IMR-90 (cell line): Measurements from ENCODE around the gene TNFRSF25. TPM values are rescaled to one million over a fixed set of nuclear protein-coding genes. Genes with fewer than 3 reads are reported as not detected.

ENCODE experiments used
- ATAC-seq: fragments of 200-7000 bp; cut with Tn5 transposase; 2 replicates; pipeline ENCODE4 v1.9.1; 2020; ENCODE audit warnings: low read depth, mild to moderate bottlenecking, moderate library complexity
- BruUV-seq: library from RNA; stranded (reverse); fragments of 400-500 nt; replicated peaks from 2 replicates; lab custom pipeline; 2021; lab: Mats Ljungman, UMichigan
- CTCF ChIA-PET: fragments of 300-600 bp; formaldehyde crosslinking; extraction: SDS; loops from one replicate; lab custom pipeline; 2021; ENCODE audit warnings: antibody characterized with exemption; lab: Yijun Ruan, JAX
- POLR2A ChIA-PET: fragments of 300-600 bp; sonication (Branson Sonifier 250); formaldehyde crosslinking; loops from one replicate; lab custom pipeline; 2022; ENCODE audit warnings: antibody characterized with exemption; ENCODE audit not compliant: unreplicated experiment; lab: Charles Lee
- DNase-seq: peaks from one replicate; pipeline ENCODE4 v3.0.0; 2013
- H2AFZ ChIP-seq: replicated peaks from 2 replicates; pipeline ENCODE3; 2013; ENCODE audit warnings: low read length, mild to moderate bottlenecking; ENCODE audit not compliant: poor library complexity
- H2AK5ac ChIP-seq: 2 replicates; pipeline ENCODE4 v1.6.1; 2013; ENCODE audit warnings: low read depth, low read length, inconsistent platforms
- H2AK9ac ChIP-seq: replicated peaks from 2 replicates; pipeline ENCODE3; 2013; ENCODE audit warnings: mild to moderate bottlenecking, low read depth, low read length, moderate library complexity; ENCODE audit not compliant: poor library complexity
- H2BK120ac ChIP-seq: 2 replicates; pipeline ENCODE4 v1.6.1; 2013; ENCODE audit warnings: low read depth, low read length, inconsistent platforms
- H2BK15ac ChIP-seq: 3 replicates; pipeline ENCODE4 v1.6.1; 2013; ENCODE audit warnings: low read depth, low read length, inconsistent platforms
- H2BK20ac ChIP-seq: 2 replicates; pipeline ENCODE4 v1.6.1; 2013; ENCODE audit warnings: low read depth, mild to moderate bottlenecking, inconsistent platforms, low read length, moderate library complexity
- H2BK5ac ChIP-seq: 2 replicates; pipeline ENCODE4 v1.6.1; 2013; ENCODE audit warnings: mild to moderate bottlenecking, low read depth, low read length, inconsistent platforms; ENCODE audit not compliant: poor library complexity, severe bottlenecking
- H3K14ac ChIP-seq: replicated peaks from 2 replicates; pipeline ENCODE4 v1.6.1; 2013; ENCODE audit warnings: low read depth, low read length, inconsistent platforms
- H3K18ac ChIP-seq: 2 replicates; pipeline ENCODE4 v1.6.1; 2013; ENCODE audit warnings: low read depth, low read length, control low read depth
- H3K23ac ChIP-seq: 2 replicates; pipeline ENCODE4 v1.6.1; 2013; ENCODE audit warnings: low read depth, low read length, inconsistent platforms
- H3K27ac ChIP-seq: 2 replicates; pipeline ENCODE4 v1.5.1; 2013; ENCODE audit warnings: mild to moderate bottlenecking, control low read depth, low read length; ENCODE audit not compliant: insufficient read depth
- H3K27me3 ChIP-seq: 2 replicates; pipeline ENCODE4 v1.6.1; 2013; ENCODE audit warnings: low read length; ENCODE audit not compliant: control insufficient read depth, insufficient read depth
- H3K36me3 ChIP-seq: 2 replicates; pipeline ENCODE4 v1.6.1; 2013; ENCODE audit warnings: low read length, mixed read lengths; ENCODE audit not compliant: control insufficient read depth, insufficient read depth
- H3K4ac ChIP-seq: 2 replicates; pipeline ENCODE4 v1.6.1; 2013; ENCODE audit warnings: low read depth, low read length, inconsistent platforms
- H3K4me1 ChIP-seq: 2 replicates; pipeline ENCODE4 v1.6.1; 2013; ENCODE audit warnings: low read length, mixed read lengths; ENCODE audit not compliant: control insufficient read depth, insufficient read depth
- H3K4me2 ChIP-seq: 2 replicates; pipeline ENCODE4 v1.6.1; 2013; ENCODE audit warnings: low read depth, mild to moderate bottlenecking, control low read depth, low read length, moderate library complexity
- H3K4me3 ChIP-seq: 2 replicates; pipeline ENCODE4 v1.5.1; 2013; ENCODE audit warnings: low read depth, mild to moderate bottlenecking, control low read depth, low read length, moderate library complexity; ENCODE audit not compliant: insufficient read depth
- H3K56ac ChIP-seq: 2 replicates; pipeline ENCODE4 v1.6.1; 2013; ENCODE audit warnings: low read length, inconsistent platforms; ENCODE audit not compliant: insufficient read depth; ENCODE audit errors: extremely low read depth
- H3K79me1 ChIP-seq, 2 experiments: 2 replicates each; pipeline ENCODE4 v1.6.1; 2013; ENCODE audit warnings: low read length in 2 of 2, inconsistent platforms in 1 of 2, low read depth in 1 of 2
- H3K9ac ChIP-seq: 2 replicates; pipeline ENCODE4 v1.6.1; 2013; ENCODE audit warnings: low read depth, low read length, control low read depth
- H3K9me1 ChIP-seq: 2 replicates; pipeline ENCODE4 v1.6.1; 2013; ENCODE audit warnings: low read length, inconsistent platforms; ENCODE audit not compliant: insufficient read depth
- H3K9me3 ChIP-seq: 2 replicates; pipeline ENCODE4 v1.6.1; 2013; ENCODE audit warnings: low read length; ENCODE audit not compliant: control insufficient read depth, insufficient read depth
- H4K20me1 ChIP-seq: 2 replicates; pipeline ENCODE4 v1.6.1; 2013; ENCODE audit warnings: low read length, inconsistent platforms; ENCODE audit not compliant: insufficient read depth
- H4K5ac ChIP-seq: 2 replicates; pipeline ENCODE4 v1.6.1; 2013; ENCODE audit warnings: mild to moderate bottlenecking, low read depth, low read length, control low read depth
- H4K8ac ChIP-seq, 2 experiments: 2 replicates each; pipeline ENCODE4 v1.6.1; 2013; ENCODE audit warnings: low read depth in 2 of 2, low read length in 2 of 2, control low read depth in 1 of 2, inconsistent platforms in 1 of 2
- H4K91ac ChIP-seq: 2 replicates; pipeline ENCODE4 v1.6.1; 2013; ENCODE audit warnings: low read depth, low read length, inconsistent platforms; ENCODE audit not compliant: insufficient read depth
- BHLHE40 ChIP-seq: fragments of 150-350 bp; IDR thresholded peaks from 2 replicates; pipeline ENCODE4 v1.6.1; 2016; ENCODE audit warnings: mild to moderate bottlenecking, low read depth, low read length
- FOS ChIP-seq: fragments of 150-350 bp; IDR thresholded peaks from 2 replicates; pipeline ENCODE4 v1.6.1; 2016; ENCODE audit warnings: low read depth, low read length
- MAZ ChIP-seq: IDR thresholded peaks from 2 replicates; pipeline ENCODE4 v1.6.1; 2012; ENCODE audit warnings: low read depth, mild to moderate bottlenecking, low read length, improper control_type of control experiment, moderate library complexity, borderline replicate concordance
- WGBS, 2 experiments: methylation state at CpG; one replicate each; pipeline versions ENCODE4 v1.1.5 to v1.1.7; 2013; ENCODE audit warnings: missing lambda C conversion rate in 2 of 2; ENCODE audit not compliant: insufficient read length in 1 of 2; ENCODE audit errors: extremely low coverage in 2 of 2; 5-methylcytosine and 5-hydroxymethylcytosine counted together
- dilution Hi-C: fragments of 300-500 bp; cut with HindIII; formaldehyde crosslinking; loops from one replicate; pipeline ENCODE4 v1.14.3; 2018; ENCODE audit warnings: low sequenced_read_pairs; ENCODE audit not compliant: unreplicated experiment
- in situ Hi-C: fragments of 300-500 bp; cut with MboI; formaldehyde crosslinking; loops from 3 replicates; pipeline ENCODE4 v1.14.3; 2019; ENCODE audit warnings: low sequenced_read_pairs, inconsistent platforms, mixed read lengths
- intact Hi-C: fragments of 100-400 bp; cut with micrococcal nuclease; formaldehyde crosslinking; loops from 2 replicates; pipeline ENCODE4 v1.10.0; 2022
- polyA plus RNA-seq, 3 experiments: library from polyadenylated mRNA; depleted of rRNA; stranded (reverse); fragments of >200 nt; gene quantifications; 2 replicates each; pipeline ENCODE4 v1.2.3, GENCODE V29; 2012; ENCODE audit warnings: low replicate concordance in 1 of 3
- total RNA-seq: library from RNA; depleted of rRNA; stranded (reverse); fragments of >200 nt; gene quantifications from 2 replicates; pipeline ENCODE4 v1.2.3, GENCODE V29; 2012

The TNFRSF25 gene
- total and polyA plus RNA-seq, 2 of the 4 experiments (the other 2 are of a cell fraction): 1.3 to 11.2 TPM

GRCh38 chr1:6491480-6491962 is 25.5 kb upstream of the TNFRSF25 start, which contains the start of gene PLEKHG5:
TSS of gene PLEKHG5 (minus strand) at chr1:6491667. CDS start at chr1:6477571, 14,096 bp downstream.
- Histone ChIP-seq H4K5ac (peak within 1 kb of the TSS; percentile 67), H3K56ac (peak within 1 kb of the TSS; percentile 2; the same call in 1 of the 2 replicates), H3K4me1 (peaks cover 17% of the 10 kb centered on the region), H3K79me1 (peaks cover 0 to 20% of the 10 kb centered on the region in 2 experiments; a peak in 1 of 4 replicates), H2BK20ac (peak within 1 kb of the TSS; percentile 57; the same call in 1 of the 2 replicates), H4K20me1 (peaks cover 6% of the 10 kb centered on the region; the same call in 1 of the 2 replicates), H3K23ac (peak within 1 kb of the TSS; percentile 36; the same call in 1 of the 2 replicates), H3K27ac (peak within 1 kb of the TSS; percentile 80), H2BK120ac (peak within 1 kb of the TSS; percentile 67), H2BK5ac (peak within 1 kb of the TSS; percentile 53), H3K9me1 (0 out of 2 replicates have a peak, but pooled peaks cover 2% of the 10 kb centered on the region), H2BK15ac (0 out of 3 replicates have a peak within 1 kb of the TSS, but pooled peaks have one; percentile 40), H3K27me3 (no peaks in the 10 kb centered on the region), H3K9me3 (no peaks in the 10 kb centered on the region), H3K18ac (no peak within 1 kb of the TSS), H3K36me3 (no peaks in the 10 kb centered on the region), H3K4me2 (peak within 1 kb of the TSS; percentile 58), H2AK9ac (peak within 1 kb of the TSS; percentile 99), H3K4me3 (peak within 1 kb of the TSS; percentile 66), H4K91ac (peak within 1 kb of the TSS; percentile 57), H4K8ac (peak within 1 kb of the TSS; percentile 46 to 86), H3K9ac (peak within 1 kb of the TSS; percentile 71), H3K14ac (peak within 1 kb of the TSS; percentile 73), H2AK5ac (peak within 1 kb of the TSS; percentile 81), H3K4ac (peak within 1 kb of the TSS; percentile 94), H2AFZ (peak within 1 kb of the TSS; percentile 95)
- dilution Hi-C loops: no loop called here
- peak; percentile 86 for DNase-seq
- no peak for TF ChIP-seq BHLHE40
- TF ChIP-seq FOS: 0 out of 2 replicates have a peak, but pooled peaks have one; percentile 12
- peak; percentile 69; the same call in 1 of the 2 replicates for TF ChIP-seq MAZ
- in situ Hi-C loops: loop anchor here (10.0 kb wide), 1 partner anchor 153 kb away; no protein-coding TSS in a partner anchor
- ChIA-PET CTCF (no interaction called here), POLR2A (no interaction called here)
- BruUV-seq: no TSS peak
- peak; percentile 10; the same call in 1 of the 2 replicates for ATAC-seq
- intact Hi-C loops: loop anchor here (5.0 kb wide), 1 partner anchor 244 kb away; no protein-coding TSS in a partner anchor
- WGBS, 2 experiments: 57% methylated on average over 1 of the region's 6 CpGs; no CpG with 5 or more reads in 1 of the 2 experiments
